Type B pancreatic cell (in vitro differentiated cells): Measurements from ENCODE around the gene CTAGE4. TPM values are rescaled to one million over a fixed set of nuclear protein-coding genes. Genes with fewer than 3 reads are reported as not detected.
A peak's percentile ranks its signal among the peaks of the same experiment; 100 is the strongest.
"Not testable (repeated sequence)": the region's sequence is repeated elsewhere in the genome, so short reads cannot be mapped to it uniquely, and the experiment has no call there.

Experiments
- DNase-seq: peaks from one replicate; pipeline ENCODE4 v3.0.0; 2021; ENCODE audit warnings: mixed read lengths; ENCODE audit not compliant: unreplicated experiment; ENCODE audit errors: extremely low spot score
- H3K27ac Mint-ChIP-seq: 2 replicates; pipeline ENCODE4 v1.8.0; 2021; ENCODE audit warnings: mild to moderate bottlenecking, mixed read lengths
- H3K27me3 Mint-ChIP-seq: 2 replicates; pipeline ENCODE4 v1.8.0; 2021; ENCODE audit warnings: mixed read lengths
- H3K36me3 Mint-ChIP-seq: 2 replicates; pipeline ENCODE4 v1.8.0; 2021; ENCODE audit warnings: mixed read lengths
- H3K4me1 Mint-ChIP-seq: one replicate; pipeline ENCODE4 v1.8.0; 2021; ENCODE audit warnings: mixed read lengths; ENCODE audit not compliant: unreplicated experiment
- H3K4me3 Mint-ChIP-seq: 2 replicates; pipeline ENCODE4 v1.8.0; 2021; ENCODE audit warnings: mild to moderate bottlenecking, mixed read lengths
- H3K9me3 Mint-ChIP-seq: 2 replicates; pipeline ENCODE4 v1.8.0; 2021; ENCODE audit warnings: mixed read lengths
- CTCF ChIP-seq: fragments of 200-600 bp; sonication (generic); conservative IDR thresholded peaks from 2 replicates; pipeline ENCODE4 v1.5.0; 2021; ENCODE audit warnings: antibody characterized with exemption, mild to moderate bottlenecking
- total RNA-seq: library from RNA; stranded (reverse); gene quantifications from 2 replicates; pipeline ENCODE4 v1.2.1, GENCODE V29; 2021; ENCODE audit warnings: low replicate concordance

Gene CTAGE4
- total RNA-seq, 1 donor from 2014 or later, result 2.5 TPM

GRCh38 chr7:144148224-144148827, 34.9 kb upstream of the CTAGE4 start:
- Mint-ChIP-seq H3K36me3 (no peaks in the 10 kb centered on the region), H3K4me1 (no peaks in the 10 kb centered on the region), H3K27ac (no peak overlapping the region), H3K27me3 (no peaks in the 10 kb centered on the region), H3K4me3 (no peak overlapping the region), H3K9me3 (peaks cover 11% of the 10 kb centered on the region)
- TF ChIP-seq CTCF, result no peak
- no peak for DNase-seq

DNA sequence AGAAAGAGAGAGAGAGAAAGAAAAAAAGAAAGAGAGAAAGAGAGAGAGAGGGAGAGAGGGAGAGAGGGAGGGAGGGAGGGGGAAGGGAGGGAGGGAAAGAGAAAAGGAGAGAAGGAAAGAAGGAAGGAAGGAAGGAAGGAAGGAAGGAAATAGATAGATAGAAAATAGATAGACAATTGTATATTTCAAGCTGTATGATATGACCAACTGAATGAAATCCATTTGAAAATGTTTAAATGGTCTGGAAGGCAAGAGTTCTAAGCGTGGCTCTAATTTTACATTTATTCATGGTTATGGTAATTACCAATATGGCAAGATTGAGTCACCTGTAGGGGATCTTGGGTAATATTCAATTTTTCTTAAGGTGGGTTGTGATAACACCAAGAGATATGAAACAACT, 24.4 kb upstream of the CTAGE4 start:
- TF ChIP-seq CTCF, result no peak
- Mint-ChIP-seq H3K27me3 (no peaks in the 10 kb centered on the region), H3K36me3 (no peaks in the 10 kb centered on the region), H3K4me1 (no peaks in the 10 kb centered on the region), H3K9me3 (no peaks in the 10 kb centered on the region), H3K27ac (no peak overlapping the region), H3K4me3 (no peak overlapping the region)
- DNase-seq, result no peak

GRCh38 chr7:144164784-144165183, 18.5 kb upstream of the CTAGE4 start:
- no peaks in the 10 kb centered on the region for H3K36me3 Mint-ChIP-seq
- H3K27ac Mint-ChIP-seq, result no peak overlapping the region
- H3K9me3 Mint-ChIP-seq, result no peaks in the 10 kb centered on the region
- H3K4me1 Mint-ChIP-seq, result no peaks in the 10 kb centered on the region
- H3K4me3 Mint-ChIP-seq, result no peak overlapping the region
- no peaks in the 10 kb centered on the region for H3K27me3 Mint-ChIP-seq
- no peak for DNase-seq
- TF ChIP-seq CTCF, result no peak

- not testable (repeated sequence) for DNase-seq, H3K27me3 Mint-ChIP-seq, H3K27ac Mint-ChIP-seq
These were observed 11.5 kb upstream of the CTAGE4 start for GRCh38 chr7:144171594-144172350.

DNA sequence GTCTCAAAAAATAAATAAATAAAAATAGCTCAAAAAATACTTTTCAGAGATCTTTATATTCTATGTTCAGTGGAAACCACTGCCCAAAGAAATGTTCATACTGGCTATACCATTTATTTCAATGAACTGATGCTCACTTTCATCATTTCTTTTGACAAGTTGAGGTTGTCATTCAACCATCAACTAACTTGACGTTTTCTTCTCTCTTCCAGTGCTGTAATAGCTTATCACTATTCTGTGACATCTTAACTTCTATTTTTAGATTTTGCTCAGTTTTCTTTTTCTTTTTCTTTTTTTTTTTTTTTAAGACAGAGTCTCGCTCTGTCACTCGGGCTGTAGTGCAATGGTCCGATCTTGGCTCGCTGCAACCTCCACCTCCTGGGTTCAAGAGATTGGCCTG, 8.7 kb upstream of the CTAGE4 start:
- no peak overlapping the region for H3K27ac Mint-ChIP-seq
- H3K4me1 Mint-ChIP-seq, result no peaks in the 10 kb centered on the region
- no peaks in the 10 kb centered on the region for H3K27me3 Mint-ChIP-seq
- H3K9me3 Mint-ChIP-seq, result no peaks in the 10 kb centered on the region
- no peak for DNase-seq
- no peak overlapping the region for H3K4me3 Mint-ChIP-seq
- TF ChIP-seq CTCF, result no peak
- no peaks in the 10 kb centered on the region for H3K36me3 Mint-ChIP-seq

More at GRCh38 chr7:144171594-144172350, 11.5 kb upstream of the CTAGE4 start:
- not testable (repeated sequence) for H3K36me3 Mint-ChIP-seq, H3K9me3 Mint-ChIP-seq, H3K4me1 Mint-ChIP-seq, H3K4me3 Mint-ChIP-seq

DNA sequence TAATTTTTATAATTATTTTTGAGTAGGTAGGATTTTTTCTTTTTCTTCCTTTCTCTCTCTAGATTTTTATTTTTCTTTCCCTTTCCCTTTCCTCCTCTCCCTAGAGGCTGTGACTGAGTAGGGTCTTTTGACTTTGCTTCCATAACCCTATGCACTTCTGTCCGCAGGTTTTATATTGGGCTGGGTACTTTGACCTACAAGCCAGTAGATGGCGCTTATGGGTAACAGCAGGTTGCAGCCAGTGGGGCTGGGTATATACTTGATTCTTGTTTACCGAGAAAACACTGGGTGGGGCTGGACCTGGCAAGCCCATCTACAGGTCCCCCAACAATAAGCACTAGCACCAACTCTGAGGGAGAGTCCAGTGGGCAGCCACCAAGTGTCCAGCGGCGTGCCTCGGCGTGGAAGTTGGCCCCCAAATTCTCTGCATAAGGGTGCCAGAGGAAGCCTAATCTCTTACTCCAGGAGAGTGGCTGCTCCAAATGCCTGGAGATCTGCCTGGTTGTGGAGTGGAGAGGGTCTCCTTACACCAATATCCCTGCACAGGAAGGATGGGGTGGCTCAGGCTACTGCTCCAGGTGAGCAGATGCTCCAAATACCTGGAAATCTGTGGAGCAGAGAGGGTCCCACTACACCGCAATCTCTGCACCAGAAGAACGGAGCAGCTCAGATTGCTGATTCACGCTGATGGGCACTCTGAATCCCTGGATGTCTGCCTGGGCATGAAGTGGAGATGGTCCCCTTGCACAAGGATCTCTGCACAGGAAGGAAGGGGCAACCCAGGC, 4.7 kb upstream of the CTAGE4 start:
- not testable (repeated sequence) for DNase-seq, H3K4me3 Mint-ChIP-seq, H3K9me3 Mint-ChIP-seq, H3K4me1 Mint-ChIP-seq, H3K36me3 Mint-ChIP-seq, H3K27ac Mint-ChIP-seq, H3K27me3 Mint-ChIP-seq
- TF ChIP-seq CTCF, result peak; percentile 69

DNA sequence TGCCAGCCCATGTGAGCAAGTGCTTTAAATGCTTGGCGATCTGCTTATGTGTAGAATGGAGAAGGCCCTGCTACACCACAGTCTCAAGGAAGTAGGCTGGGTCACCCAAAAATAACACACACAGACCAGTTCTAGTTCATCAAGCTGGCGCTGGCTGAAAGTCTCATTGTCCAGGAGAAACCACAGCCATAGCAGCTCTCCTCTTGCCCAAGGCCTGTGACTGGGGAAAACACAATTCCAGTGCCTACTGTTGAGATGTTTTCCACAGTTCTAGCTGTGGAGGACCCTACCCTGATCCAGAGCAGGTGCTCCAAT, 4.1 kb upstream of the CTAGE4 start:
- H3K4me3 Mint-ChIP-seq, H3K36me3 Mint-ChIP-seq, H3K4me1 Mint-ChIP-seq, DNase-seq, H3K27ac Mint-ChIP-seq, H3K27me3 Mint-ChIP-seq, H3K9me3 Mint-ChIP-seq: not testable (repeated sequence)

- H3K4me3 Mint-ChIP-seq, H3K4me1 Mint-ChIP-seq, H3K36me3 Mint-ChIP-seq, H3K27ac Mint-ChIP-seq, H3K27me3 Mint-ChIP-seq, DNase-seq, H3K9me3 Mint-ChIP-seq: not testable (repeated sequence)
These were observed 4.6 kb downstream of the CTAGE4 start for GRCh38 chr7:144187848-144188247.
